Body of pancreas (tissue), 4 donors: Measurements from ENCODE around the gene ASPRV1. TPM values are rescaled to one million over a fixed set of nuclear protein-coding genes. Genes with fewer than 3 reads are reported as not detected.

Experiments
- ATAC-seq: fragments of 150-250 bp; one replicate; pipeline ENCODE4 v1.9.1; 2016
- DNase-seq, 4 donors: peaks; one replicate each; pipeline ENCODE4 v3.0.0-alpha.2; 2019
- H3K27ac ChIP-seq, 4 donors: fragments of 200-600 bp; sonication (generic); 1 replicate in 3 of 4; 2 replicates in 1 of 4; pipeline versions ENCODE4 v1.5.1 to v1.6.1; 2016 to 2019; ENCODE audit warnings: mild to moderate bottlenecking in 1 of 4, mixed read lengths in 1 of 4, moderate library complexity in 1 of 4
- H3K27me3 ChIP-seq, 2 donors: fragments of 200-600 bp; sonication (generic); one replicate each; pipeline ENCODE4 v1.6.0; 2016; ENCODE audit warnings: mild to moderate bottlenecking in 1 of 2
- H3K36me3 ChIP-seq, 2 donors: fragments of 200-600 bp; sonication (generic); replicated peaks in 1 of 2; 2 replicates each; pipeline ENCODE4 v1.5.1; 2016; ENCODE audit warnings: low read depth in 2 of 2; ENCODE audit not compliant: insufficient read depth in 1 of 2
- H3K4me1 ChIP-seq: fragments of 200-600 bp; sonication (generic); one replicate; pipeline ENCODE4 v1.6.0; 2016
- H3K4me3 ChIP-seq, 2 donors: fragments of 200-600 bp; sonication (generic); 1 replicate in 1 of 2; 2 replicates in 1 of 2; pipeline ENCODE4 v1.5.1; 2016 to 2019
- H3K9me3 ChIP-seq, 3 donors: fragments of 200-600 bp; sonication (generic); 1 replicate in 2 of 3; 2 replicates in 1 of 3; pipeline ENCODE4 v1.5.1; 2016
- POLR2A ChIP-seq, 3 donors: fragments of 450-650 bp; IDR thresholded peaks; one replicate each; pipeline ENCODE4 v1.6.1; 2016; ENCODE audit warnings: antibody characterized with exemption in 3 of 3, mild to moderate bottlenecking in 2 of 3
- WGBS, 2 donors: methylation state at CpG; one replicate each; pipeline ENCODE4 v1.1.5; 2017; 5-methylcytosine and 5-hydroxymethylcytosine counted together
- intact Hi-C: fragments of 100-400 bp; cut with DNase I; formaldehyde crosslinking; loops from one replicate; pipeline ENCODE4 v1.15.1; 2023
- total RNA-seq, 2 donors: library from RNA; depleted of rRNA; stranded (reverse); fragments of >200 nt; gene quantifications; one replicate each; pipeline ENCODE4 v1.1.0, GENCODE V29; 2016
- TF ChIP-seq, protein P1 (sequence below), 7 experiments: fragments of 450-650 bp in 4 of 7; fragments of 200-600 bp in 3 of 7; sonication (generic) in 3 of 7; IDR thresholded peaks; one replicate each; pipeline ENCODE4 v1.5.1; 2016 to 2019; ENCODE audit warnings: antibody characterized with exemption in 7 of 7

Gene ASPRV1
- total RNA-seq, 2 donors from 2014 or later, result 0.33 TPM; not detected in 1

DNA sequence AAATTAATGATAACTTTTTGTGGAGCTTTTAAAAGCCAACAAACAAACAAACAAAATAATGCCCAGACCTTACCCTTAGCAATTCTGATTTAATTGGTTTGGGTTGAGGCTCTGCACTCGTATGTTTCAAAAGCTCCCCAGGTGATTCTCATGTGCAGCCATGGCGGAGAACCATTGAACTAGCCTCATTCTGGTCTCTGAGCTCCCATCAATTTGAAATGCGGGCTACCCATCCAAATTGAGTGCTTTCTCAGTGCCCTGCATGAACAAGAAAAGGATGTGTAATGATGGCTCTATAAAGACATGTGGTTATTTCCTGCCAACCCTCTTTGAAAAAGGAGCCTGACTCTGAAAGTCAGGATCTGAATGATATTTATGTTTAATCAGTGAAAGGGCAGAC is 38.3 kb downstream of the ASPRV1 start:
- Histone ChIP-seq H3K27ac (no peak overlapping the region), H3K27me3 (no peaks in the 10 kb centered on the region), H3K36me3 (peaks cover 0 to 6% of the 10 kb centered on the region in 2 donors), H3K4me1 (peaks cover 3% of the 10 kb centered on the region), H3K9me3 (no peaks in the 10 kb centered on the region), H3K4me3 (no peak overlapping the region)
- intact Hi-C loops, result loop anchor here (10.0 kb wide), 1 partner anchor 142 kb away; no protein-coding TSS in a partner anchor
- 95% methylated on average over 3 of the region's 3 CpGs for WGBS, 2 donors
- TF ChIP-seq POLR2A (IDR thresholded peaks at IDR 0.05), result no peak
- TF ChIP-seq, protein P1, sequence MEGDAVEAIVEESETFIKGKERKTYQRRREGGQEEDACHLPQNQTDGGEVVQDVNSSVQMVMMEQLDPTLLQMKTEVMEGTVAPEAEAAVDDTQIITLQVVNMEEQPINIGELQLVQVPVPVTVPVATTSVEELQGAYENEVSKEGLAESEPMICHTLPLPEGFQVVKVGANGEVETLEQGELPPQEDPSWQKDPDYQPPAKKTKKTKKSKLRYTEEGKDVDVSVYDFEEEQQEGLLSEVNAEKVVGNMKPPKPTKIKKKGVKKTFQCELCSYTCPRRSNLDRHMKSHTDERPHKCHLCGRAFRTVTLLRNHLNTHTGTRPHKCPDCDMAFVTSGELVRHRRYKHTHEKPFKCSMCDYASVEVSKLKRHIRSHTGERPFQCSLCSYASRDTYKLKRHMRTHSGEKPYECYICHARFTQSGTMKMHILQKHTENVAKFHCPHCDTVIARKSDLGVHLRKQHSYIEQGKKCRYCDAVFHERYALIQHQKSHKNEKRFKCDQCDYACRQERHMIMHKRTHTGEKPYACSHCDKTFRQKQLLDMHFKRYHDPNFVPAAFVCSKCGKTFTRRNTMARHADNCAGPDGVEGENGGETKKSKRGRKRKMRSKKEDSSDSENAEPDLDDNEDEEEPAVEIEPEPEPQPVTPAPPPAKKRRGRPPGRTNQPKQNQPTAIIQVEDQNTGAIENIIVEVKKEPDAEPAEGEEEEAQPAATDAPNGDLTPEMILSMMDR (IDR thresholded peaks at IDR 0.05), result no peak
- DNase-seq, result no peak
- ATAC-seq, result no peak

DNA sequence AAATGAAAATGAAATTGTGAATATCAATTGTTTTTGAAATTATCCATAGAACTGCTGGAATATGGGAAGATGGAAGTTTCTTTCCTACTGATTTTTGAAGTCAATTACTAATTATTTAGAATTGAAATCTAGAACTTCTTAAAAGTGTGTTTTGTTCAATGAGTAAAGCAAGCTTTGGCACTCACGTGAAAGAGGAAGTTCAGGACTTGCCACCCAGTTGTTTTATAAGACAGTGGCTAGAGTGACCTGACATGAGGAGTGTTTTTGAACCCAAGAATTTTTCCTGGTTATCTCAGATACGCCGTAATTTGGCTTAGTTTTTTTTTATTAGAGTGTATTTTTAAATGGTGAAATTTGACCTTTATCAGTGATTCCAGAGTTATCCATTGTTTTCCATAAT is 43.0 kb downstream of the ASPRV1 start:
- intact Hi-C loops, result no loop called here
- Histone ChIP-seq H3K9me3 (no peaks in the 10 kb centered on the region), H3K27ac (peak overlapping the region in 2 of 4 donors; percentile 21 to 40), H3K4me1 (peaks cover 27% of the 10 kb centered on the region), H3K4me3 (no peak overlapping the region), H3K36me3 (peaks cover 0 to 4% of the 10 kb centered on the region in 2 donors), H3K27me3 (no peaks in the 10 kb centered on the region)
- no peak for ATAC-seq
- TF ChIP-seq POLR2A (IDR thresholded peaks at IDR 0.05), result no peak
- TF ChIP-seq, protein P1 (IDR thresholded peaks at IDR 0.05), result no peak
- 26 to 68% methylated on average over 3 of the region's 3 CpGs for WGBS, 2 donors
- DNase-seq, result no peak

DNA sequence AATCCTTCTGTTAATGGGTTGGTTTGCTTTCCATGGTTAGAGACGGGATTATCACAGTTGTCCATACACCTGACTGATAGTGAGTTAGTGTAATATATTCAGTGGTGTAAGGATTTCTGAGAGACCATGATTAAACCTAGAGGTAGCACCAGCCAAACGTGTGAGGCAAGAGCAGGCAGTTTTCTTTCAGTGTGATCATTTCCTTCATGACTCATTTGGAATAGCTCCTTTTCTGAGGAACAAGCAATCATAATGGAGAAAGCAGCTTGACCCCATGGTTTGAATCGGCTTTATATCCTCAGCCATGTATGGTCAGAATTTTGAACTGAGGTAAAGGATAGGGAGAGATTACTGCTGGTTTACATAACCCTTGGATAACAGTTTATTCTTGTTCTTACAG is 43.6 kb downstream of the ASPRV1 start:
- Histone ChIP-seq H3K4me1 (peaks cover 28% of the 10 kb centered on the region), H3K36me3 (peaks cover 0 to 4% of the 10 kb centered on the region in 2 donors), H3K4me3 (no peak overlapping the region), H3K9me3 (no peaks in the 10 kb centered on the region), H3K27me3 (no peaks in the 10 kb centered on the region), H3K27ac (peak overlapping the region in 2 of 4 donors; percentile 21 to 40)
- ATAC-seq, result no peak
- TF ChIP-seq POLR2A (IDR thresholded peaks at IDR 0.05), result no peak
- TF ChIP-seq, protein P1 (IDR thresholded peaks at IDR 0.05), result no peak
- WGBS, 2 donors, result 42 to 49% methylated on average over 3 of the region's 3 CpGs
- peak in 1 of 4 donors; percentile 44 for DNase-seq
- intact Hi-C loops, result no loop called here

DNA sequence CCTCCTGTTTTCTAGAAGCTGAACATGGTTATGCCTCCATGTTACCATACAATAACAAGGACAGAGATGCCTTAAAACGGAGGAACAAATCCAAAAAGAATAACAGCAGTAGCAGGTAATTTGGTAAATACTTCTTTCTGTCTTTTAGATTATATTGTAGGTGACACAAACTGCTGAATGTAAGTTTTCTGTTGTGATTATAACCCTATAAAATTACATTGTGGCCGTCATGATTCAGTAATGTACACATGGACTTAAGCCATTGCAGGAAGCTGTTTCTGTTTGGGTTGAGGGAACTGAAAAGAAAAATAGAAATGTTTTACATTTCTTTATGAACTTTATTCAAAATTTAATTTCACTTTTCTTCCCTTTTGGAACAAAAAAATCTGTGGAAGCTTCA is 45.3 kb downstream of the ASPRV1 start:
- 20 to 27% methylated on average over 2 of the region's 2 CpGs for WGBS, 2 donors
- TF ChIP-seq POLR2A (IDR thresholded peaks at IDR 0.05), result no peak
- TF ChIP-seq, protein P1 (IDR thresholded peaks at IDR 0.05), result no peak
- H3K9me3 ChIP-seq, result no peaks in the 10 kb centered on the region
- no peaks in the 10 kb centered on the region for H3K36me3 ChIP-seq
- H3K27me3 ChIP-seq, result no peaks in the 10 kb centered on the region
- peak overlapping the region in 1 of 2 donors; percentile 93 for H3K4me3 ChIP-seq
- H3K27ac ChIP-seq, result peak overlapping the region in 2 of 4 donors; percentile 93 to 97
- no peak for ATAC-seq
- peaks cover 28% of the 10 kb centered on the region for H3K4me1 ChIP-seq
- DNase-seq, result no peak
- intact Hi-C loops, result no loop called here
